Testis (tissue), 2 donors: ENCODE results near the gene PRKAR2A.
"Not testable (repeated sequence)": the region's sequence is repeated elsewhere in the genome, so short reads cannot be mapped to it uniquely, and the experiment has no call there.

Source experiments
- CTCF ChIP-seq, 3 experiments: fragments of 450-650 bp in 2 of 3; fragments of 200-600 bp in 1 of 3; sonication (generic) in 1 of 3; IDR thresholded peaks; one replicate each; pipeline ENCODE4 v1.5.1; 2016 to 2019; ENCODE audit warnings: antibody characterized with exemption in 3 of 3, mild to moderate bottlenecking in 2 of 3, moderate library complexity in 1 of 3
- POLR2A ChIP-seq: fragments of 450-650 bp; IDR thresholded peaks from one replicate; pipeline ENCODE4 v1.6.1; 2017; ENCODE audit warnings: antibody characterized with exemption, mild to moderate bottlenecking, moderate library complexity

- TF ChIP-seq CTCF (IDR thresholded peaks at IDR 0.05); POLR2A: not testable (repeated sequence)
Observed at GRCh38 chr3:48759531-48759930, 88.1 kb downstream of the PRKAR2A start.
